GM20431 (cell line): ENCODE results near the gene SMARCAL1.

Experiments
- in situ Hi-C: fragments of 300-500 bp; cut with MseI, MboI; formaldehyde crosslinking; loops from one replicate; pipeline ENCODE4 v1.15.0; 2020; ENCODE audit warnings: low sequenced_read_pairs; ENCODE audit not compliant: unreplicated experiment

SMARCAL1 gene

DNA sequence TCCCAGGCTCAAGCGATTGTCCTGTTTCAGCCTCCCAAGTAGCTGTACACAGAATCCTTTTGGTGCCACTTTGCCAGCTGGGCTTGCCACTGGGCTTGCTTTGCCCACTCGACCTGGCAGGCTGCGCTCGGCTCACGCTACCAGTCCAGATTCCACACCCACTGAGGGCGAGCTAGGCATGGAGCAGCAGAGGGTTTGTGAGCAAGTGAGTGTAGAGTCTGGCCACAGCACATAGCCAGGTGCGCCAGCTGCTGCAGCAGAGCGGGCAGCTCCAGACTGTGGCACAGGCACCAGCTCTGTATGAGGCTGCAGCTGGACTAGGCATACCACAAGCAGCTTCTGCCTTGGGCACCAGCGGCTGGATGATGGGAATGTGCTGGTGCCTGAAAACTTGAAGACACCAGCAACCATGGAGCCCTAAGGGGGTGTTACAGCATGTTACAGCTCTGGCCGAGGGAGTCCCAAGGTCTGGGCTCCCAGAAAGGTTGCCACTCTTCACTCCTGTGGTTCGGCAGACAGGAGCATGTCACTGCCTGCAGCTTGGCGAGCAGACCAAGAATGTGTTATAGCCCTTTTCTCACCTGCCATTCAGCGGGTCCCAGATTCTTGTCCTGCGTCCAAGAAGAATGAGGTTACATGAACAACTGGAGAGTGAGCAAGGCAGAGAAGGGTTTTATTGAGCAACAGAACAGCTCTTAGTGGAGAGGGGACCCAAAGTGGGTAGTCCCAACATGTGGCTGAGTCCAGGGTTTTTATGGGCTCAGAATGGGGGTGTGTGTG is 12.9 kb downstream of the SMARCAL1 start:
- in situ Hi-C loops = no loop called here

DNA sequence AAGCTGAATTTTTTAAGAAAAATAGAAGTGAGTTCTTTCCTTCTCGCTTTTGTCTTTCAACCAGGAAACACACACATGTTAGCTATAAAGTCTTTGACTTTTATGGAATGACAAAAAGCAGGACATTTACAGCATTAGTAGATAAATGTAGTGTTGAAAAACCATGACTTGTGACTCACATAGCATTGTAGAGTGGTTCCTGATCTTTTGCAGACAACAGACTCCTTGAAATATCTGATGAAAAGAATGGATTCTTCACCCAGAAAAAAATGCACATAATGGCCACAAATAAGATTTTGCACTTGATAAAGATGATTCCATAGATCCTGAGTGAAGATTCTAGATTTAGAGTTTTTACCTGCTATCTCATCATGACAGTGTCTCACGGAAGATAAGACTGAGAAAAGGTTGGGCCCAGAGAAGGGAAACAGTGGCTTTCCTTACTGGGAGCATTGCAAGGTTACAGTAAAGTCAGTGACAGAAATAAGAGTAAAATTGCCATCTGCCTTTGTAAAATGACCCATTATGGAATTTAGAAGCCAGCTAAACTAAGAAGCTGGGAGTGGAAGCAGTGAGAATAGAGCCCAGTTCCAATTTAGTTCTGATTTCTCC is 14.0 kb downstream of the SMARCAL1 start:
- in situ Hi-C loops = no loop called here

DNA sequence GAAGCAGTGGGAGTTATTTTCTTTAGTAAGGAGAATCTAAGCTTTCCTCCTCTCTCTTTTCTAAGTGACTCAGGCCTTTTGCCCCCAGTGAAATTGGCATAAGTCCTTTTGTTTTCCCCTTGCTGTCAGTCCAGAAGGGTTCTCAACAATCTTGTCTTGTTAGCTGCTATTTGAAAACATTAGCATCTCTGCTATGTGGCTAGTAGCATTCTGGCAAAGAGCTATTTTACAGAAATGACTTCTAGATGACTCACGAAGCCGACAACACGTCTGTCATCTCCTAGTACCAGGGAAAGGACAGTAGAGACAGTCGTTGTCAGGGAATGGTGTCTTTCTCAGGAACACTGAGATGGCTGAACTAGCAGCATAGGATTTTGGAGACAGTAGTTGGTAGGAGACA is 14.7 kb downstream of the SMARCAL1 start:
- in situ Hi-C loops = no loop called here

DNA sequence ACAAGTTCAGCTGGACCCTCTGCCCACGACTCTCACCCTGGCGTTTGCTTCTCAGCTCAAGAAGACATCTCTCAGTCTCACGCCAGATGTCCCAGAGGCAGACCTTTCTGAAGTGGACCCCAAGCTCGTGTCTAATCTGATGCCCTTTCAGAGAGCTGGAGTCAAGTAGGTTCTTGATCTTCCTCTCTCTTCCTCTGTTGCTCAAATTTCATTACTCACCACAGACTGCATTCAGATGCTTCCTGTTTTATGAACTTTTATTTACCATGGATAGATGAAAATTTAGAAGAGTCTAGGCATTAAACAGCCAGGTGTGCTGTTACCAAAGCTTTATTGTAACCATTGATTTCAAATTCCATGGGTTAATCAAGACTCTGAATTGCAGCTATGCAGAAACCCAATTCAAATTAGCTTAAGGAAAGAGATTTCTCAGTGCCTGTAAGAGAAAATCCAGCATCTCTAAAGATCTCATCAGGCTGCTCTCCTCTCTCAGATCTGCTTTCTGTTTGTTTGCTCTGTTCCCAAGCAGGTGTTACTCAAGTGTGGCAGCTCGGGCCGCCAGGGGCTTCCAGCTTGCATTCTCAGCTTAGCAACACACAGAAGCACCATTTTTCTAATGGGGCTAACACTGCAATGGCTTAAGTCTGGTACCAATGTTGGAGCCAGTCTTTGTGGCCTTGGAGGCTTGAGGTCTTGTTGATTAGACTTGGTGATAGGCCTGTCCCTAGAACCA is 16.5 kb downstream of the SMARCAL1 start:
- in situ Hi-C loops = no loop called here

DNA sequence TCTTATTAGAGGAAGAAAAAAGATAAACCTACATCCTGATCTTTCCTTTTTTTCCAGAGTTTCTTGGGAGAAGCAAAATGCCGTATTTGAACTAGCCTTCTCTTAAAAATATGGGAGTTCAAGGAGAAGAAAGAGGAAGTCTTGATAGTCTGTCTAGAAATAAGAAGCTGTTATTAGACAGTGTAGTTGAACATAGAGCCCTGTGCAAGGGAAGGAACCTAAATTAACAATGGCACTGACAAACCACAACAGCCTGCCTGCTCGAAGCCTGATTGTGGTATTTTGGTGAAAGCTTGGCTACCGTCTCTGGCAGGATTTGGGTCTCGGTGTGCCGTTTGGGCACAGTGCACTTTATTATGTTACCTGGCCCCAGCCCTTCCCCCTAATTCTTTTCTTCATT is 17.1 kb downstream of the SMARCAL1 start:
- in situ Hi-C loops = no loop called here

DNA sequence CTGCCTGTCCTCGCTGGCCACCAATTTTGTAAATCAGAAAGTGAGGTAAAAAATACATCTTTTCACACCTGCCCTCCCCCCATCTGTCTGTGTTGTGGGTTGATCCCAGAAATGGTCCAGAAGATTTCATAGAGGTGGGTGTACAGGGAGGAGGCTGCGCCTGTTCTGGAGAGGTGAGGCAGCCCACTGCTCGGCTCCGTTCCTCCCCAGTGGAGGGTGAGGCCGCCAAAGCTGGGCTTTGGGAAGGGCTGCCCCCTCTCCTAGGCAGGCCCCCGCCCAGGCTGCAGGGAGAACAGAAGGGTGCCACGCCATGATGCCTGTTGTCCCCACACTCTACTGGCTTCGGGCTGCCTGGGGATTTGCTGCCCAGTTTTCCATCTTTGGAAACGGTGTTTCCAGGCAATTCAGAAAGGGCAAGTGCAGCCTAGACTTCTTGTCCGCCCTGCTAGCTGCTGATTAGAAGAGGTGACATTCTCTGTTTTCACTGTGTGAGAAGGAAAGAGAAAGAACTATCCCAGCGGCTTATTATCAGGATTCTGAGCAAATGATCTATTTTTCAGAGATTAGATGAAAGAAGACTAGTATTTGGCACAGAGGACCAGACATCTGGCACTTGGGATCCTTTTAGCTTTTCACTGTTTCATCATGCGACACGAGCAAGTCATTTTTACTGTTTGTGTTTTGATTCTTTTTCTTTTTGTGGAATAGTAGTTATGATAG is 18.7 kb downstream of the SMARCAL1 start:
- in situ Hi-C loops = no loop called here

DNA sequence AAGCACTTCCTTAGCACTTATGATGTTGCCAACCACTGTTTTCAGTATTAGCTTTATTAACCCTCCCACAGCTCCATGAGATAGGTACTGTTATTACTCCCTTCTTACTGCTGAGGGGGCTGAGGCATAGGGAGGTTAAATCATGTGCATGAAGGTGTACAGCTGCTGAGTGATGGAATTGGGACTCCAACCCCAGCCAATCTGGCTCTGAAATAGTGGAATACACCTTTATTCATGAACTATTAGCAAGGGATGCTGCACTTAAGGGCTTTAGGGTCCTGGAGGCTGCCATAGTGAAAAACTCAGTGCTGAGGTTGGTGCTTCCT is 19.2 kb downstream of the SMARCAL1 start:
- in situ Hi-C loops = no loop called here

DNA sequence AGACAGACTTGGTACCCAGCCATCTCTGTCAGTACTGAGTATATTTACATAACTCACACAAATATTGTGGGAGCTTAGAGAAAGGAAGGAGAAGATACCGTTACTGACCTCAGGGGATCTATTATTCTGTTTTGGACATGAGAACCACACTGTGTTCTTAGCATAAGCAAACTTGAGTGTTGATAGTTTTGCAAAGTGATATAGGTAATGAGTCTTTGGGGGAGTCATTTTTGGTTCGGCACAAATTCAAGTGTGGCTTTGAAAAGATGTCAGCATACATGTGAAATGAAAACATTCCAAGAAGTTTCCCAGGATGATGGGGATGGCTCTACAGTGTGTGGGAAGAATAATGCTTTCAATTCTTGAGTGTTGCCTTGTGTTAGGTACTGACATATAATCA is 24.1 kb downstream of the SMARCAL1 start:
- in situ Hi-C loops = no loop called here

DNA sequence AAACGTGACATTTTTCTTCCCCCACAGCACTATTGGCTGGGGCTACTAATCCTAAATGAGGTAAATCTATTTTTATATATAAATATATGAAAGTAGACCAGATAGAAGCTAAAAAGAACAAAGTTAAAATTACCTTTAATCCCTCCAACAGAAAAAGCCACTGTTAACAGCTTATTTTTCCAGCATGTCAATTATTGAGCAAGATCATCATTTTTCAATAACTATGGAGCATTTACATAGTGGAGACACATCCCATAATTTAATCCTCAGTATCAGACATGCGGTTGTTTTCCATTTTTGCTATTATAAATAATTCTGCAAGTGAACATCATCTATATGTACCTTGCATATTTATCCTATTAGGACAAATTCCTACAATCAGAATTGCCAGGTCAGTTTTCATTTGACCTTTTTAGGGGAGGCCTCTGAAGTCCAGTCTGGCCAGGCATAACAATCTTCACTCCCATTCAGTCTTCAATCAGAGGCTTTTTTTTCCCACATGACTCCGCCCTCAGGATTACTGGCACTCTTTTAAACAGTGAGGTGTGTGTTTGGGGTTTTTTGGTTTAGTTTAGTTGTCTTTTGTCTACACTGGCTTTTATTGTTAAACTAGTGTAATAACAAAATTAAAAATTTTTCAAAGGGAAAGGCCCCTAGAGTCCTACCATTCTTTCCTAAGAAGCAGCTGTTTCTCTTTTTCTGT is 29.2 kb downstream of the SMARCAL1 start:
- in situ Hi-C loops = no loop called here

DNA sequence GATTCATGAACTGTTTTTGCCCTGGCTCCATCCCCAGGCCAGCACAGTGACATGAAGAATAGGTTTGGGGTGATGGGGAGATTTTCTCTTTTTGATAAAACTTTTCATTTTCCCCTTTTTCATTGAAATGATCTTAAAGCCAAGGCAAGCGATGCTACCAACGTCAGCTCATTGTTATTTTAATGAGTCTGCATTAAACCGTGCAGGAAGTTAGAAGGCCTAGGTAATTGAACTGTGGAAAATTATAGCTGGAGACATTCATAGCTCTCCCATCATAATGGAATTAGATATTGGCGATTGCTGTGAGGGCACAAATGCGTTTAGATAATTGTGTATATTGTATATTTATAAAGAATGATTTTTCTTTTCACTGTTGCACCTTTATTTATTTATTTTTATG is 33.2 kb downstream of the SMARCAL1 start:
- in situ Hi-C loops = no loop called here

DNA sequence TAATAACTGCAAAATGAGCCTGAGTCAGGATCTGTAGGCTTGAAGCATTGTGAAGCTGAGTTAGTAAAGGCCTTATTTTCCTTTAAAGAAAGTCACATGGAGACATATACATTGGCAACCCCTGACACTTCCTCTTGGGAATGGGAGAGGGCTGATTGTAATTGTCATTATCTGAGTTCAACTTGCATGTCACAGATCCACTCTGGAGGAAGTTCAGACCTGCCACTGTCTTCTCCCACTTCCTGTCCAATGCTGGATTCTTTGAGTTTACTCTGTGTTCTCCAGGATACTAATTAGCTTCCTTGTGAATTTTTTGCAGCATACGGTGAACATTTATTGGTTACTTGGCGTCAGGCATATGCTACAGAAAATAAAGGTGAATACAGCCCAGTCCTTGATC is 34.1 kb downstream of the SMARCAL1 start:
- in situ Hi-C loops = no loop called here

DNA sequence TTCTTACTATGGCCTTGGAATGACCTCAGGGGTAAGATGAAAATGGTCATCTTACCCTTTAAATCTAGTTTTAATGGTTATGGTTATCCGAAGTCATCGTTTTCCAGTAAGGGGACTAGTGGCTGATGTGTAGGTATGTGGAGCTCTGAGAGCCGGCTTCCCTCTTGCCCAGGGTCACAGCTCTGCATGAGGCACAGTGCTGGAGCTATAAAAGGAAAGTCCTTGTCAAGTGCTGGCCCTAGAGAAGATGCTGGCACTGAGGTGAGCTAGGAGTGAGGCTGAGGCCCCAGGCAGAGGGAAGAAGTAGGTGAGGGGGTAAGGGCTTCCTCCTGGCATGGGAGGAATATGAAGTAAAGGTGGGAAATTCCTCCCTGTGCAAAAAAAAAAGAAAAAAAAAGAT is 35.0 kb downstream of the SMARCAL1 start:
- in situ Hi-C loops = no loop called here

DNA sequence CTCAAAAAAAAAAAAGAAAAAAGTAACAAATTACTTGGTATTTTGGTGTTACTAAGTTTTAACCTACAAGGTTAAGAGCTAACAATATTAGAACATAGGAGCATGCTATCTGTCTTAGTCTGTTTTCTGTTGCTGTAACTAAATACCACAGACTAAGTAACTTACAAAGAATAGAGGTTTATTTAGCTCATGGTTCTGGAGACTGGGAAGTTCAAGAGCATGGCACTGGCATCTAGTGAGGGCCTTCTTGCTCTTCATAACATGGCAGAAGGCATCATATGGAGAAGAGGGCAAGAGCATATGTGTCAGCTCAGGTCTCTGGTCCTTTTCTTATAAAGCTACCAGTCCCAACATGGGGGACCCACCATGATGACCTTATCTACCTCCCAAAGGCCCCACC is 36.5 kb downstream of the SMARCAL1 start:
- in situ Hi-C loops = no loop called here

DNA sequence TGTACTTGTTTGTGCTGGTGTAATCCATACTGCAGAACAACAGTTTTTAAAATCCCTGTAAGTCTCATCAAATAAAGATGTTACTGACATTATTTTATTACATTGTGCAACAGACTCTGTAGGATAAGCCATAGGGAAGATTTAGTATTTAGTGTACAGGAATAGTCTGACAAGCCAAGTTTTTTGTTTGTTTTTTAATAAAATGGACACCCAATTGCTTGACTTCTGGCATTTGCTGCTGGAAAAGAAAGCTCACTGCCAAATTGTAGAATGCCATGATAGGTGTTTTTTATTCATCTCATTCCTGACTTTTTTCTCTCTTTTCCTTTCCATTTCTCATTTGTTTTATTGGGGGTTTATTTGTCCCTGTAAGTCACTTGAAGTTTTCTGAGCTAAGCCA is 38.1 kb downstream of the SMARCAL1 start:
- in situ Hi-C loops = no loop called here

DNA sequence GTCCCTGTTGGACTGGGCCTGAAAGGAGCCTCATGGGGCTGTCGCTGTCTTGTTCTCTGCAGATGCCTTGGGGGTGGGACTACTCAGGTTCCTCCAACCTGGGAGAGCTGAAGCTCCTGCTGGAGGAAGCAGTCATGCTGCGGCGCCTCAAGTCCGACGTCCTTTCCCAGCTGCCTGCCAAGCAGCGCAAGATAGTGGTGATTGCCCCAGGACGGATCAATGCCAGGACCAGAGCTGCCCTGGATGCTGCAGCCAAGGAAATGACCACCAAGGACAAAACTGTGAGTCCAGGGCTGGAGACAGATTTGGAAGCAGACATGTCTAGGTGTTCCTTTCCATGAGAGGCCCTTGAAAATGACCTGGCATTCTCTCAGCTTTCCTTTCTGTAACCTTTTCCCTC is 38.5 kb downstream of the SMARCAL1 start:
- in situ Hi-C loops = no loop called here

DNA sequence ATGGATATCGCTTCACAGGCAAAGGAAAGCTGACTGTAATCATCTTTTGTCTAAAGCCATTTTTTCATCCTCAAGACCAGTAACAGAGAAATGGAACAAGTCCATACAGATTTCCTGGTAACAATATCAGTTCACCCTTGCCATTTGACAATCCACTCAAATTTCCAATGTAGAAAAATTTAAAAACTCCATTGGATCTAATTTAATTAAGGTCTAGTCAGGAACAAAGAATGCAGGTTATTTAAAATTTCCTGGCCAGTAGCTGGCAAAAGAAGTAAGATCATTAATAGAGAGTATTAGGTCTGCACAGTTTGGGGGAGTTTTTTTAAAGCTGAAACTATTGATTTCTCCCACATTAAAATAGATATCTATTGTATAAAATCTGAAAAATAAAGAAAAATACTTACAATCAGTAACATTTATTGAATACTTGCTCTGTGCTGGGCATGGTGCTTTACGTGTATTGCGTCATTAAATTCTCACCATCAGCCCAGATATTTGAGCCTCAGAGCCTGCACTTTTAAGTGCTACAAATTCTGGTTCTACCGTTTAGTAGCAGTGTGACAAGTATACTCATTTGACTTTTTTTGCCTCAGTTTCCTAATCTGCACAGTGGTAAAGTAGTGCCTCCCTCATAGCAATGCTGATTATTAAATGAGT is 41.8 kb downstream of the SMARCAL1 start:
- in situ Hi-C loops = no loop called here

DNA sequence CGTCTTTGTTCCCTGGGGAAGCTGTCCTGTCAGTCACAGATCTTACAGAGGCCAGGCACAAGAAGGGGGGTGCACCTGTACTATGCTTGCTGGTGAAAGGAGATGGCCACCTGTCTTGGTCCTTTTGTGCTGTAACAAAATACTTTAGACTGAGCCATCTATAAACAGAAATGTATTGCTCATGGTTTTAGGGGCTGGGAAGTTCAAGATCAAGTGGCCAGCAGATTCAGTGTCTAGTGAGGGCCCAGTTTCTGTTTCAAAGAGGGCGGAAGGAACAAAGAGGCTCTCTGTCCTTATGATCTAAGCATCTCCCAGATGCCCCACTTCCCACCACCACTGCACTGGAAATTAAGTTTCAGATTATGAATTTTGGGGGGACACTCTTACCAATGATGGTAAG is 50.9 kb downstream of the SMARCAL1 start:
- in situ Hi-C loops = no loop called here

DNA sequence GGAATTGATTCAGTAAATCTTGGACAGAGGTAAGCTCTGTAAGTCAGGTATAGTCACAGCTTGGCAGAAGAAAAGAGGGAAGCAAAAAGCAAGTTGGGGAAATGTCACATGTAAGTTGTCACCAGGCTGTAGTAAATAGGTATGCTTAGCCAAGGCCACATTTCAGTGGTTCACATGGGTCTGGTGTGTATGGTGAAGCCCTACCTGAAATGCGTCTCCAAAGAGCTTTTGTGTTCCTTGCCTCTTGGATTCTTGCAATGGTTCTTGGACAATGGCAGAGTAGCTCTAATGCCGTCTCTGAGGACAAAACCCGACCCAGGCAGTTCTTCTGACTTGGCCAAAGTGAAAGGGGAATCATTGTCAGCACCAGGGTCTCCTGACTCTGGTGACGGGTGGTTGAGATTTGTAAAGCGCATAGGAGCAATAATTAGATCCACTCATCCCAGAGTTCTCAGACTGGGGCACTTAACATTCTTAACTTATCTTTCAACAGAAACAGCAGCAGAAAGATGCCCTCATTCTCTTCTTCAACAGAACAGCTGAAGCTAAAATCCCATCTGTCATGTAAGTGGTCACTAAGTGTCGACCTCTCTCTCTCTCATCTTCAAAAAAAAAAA is 51.9 kb downstream of the SMARCAL1 start:
- in situ Hi-C loops = no loop called here

DNA sequence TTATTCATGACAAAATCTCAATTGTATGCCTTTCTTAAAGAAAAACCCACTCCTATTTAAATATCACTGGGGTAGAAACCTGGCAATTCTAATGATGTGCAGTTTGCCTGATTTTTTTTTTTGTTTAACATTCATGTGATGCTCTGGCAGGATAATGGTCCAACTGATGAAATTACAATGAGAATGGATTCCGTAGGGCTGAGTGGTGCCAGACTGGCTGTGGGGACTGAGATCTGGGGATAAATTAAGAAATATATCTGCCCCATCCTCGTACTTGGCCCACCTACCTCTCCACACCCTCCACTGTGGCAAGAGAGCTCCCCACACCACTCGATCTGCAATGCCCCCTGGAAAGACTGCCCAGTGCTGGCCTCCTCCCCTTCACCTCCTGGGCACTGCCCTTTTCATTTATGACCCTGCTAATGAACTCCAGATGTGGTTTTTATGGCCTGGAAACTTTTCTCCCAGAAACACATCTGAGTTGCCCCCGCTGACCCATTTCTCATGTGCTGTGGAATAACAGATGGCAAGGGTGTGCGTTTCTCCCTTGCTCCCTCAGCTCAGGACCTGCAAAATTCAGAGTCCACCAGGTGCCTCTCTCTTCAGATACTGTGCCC is 53.4 kb downstream of the SMARCAL1 start:
- in situ Hi-C loops = no loop called here
